ENCODE results near the gene DAAM2.

DNA sequence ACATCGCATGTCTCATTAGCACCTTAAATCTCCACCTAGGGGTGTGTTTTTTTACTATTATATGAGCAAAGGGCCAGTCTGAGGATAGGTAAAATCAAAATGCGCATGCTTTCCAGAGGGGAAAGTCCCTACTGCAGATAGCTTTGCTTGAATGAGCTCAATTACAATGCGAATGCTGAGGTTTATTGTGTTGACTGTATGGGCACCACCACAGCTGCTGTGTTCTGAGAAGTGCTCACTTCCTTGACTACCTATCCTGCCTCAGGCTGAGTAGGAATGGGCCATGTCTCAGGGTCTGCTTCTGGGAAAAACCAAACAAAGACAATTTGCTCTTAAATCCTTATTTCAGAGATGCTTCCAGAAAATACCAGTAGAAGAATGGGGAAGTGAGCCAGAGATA is 105.5 kb downstream of the DAAM2 start:
- no peak for TF ChIP-seq POLR2AphosphoS5 (IDR thresholded peaks at IDR 0.05; ENCODE audit: insufficient read depth, low read depth, low read length)
- TF ChIP-seq, protein P1, sequence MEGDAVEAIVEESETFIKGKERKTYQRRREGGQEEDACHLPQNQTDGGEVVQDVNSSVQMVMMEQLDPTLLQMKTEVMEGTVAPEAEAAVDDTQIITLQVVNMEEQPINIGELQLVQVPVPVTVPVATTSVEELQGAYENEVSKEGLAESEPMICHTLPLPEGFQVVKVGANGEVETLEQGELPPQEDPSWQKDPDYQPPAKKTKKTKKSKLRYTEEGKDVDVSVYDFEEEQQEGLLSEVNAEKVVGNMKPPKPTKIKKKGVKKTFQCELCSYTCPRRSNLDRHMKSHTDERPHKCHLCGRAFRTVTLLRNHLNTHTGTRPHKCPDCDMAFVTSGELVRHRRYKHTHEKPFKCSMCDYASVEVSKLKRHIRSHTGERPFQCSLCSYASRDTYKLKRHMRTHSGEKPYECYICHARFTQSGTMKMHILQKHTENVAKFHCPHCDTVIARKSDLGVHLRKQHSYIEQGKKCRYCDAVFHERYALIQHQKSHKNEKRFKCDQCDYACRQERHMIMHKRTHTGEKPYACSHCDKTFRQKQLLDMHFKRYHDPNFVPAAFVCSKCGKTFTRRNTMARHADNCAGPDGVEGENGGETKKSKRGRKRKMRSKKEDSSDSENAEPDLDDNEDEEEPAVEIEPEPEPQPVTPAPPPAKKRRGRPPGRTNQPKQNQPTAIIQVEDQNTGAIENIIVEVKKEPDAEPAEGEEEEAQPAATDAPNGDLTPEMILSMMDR (IDR thresholded peaks at IDR 0.05; ENCODE audit: extremely low read depth in 1 of 2, insufficient read depth in 1 of 2, low read depth in 1 of 2, low read length in 2 of 2): no peak
- TF ChIP-seq FOS (IDR thresholded peaks at IDR 0.05; ENCODE audit: borderline replicate concordance, insufficient read depth, low read length): no peak
- TF ChIP-seq JUN (IDR thresholded peaks at IDR 0.05; ENCODE audit: borderline replicate concordance, insufficient read depth, insufficient read length, low read depth): no peak
- TF ChIP-seq EZH2 (IDR thresholded peaks at IDR 0.05; ENCODE audit: borderline replicate concordance, low read depth, low read length, severe bottlenecking): no peak
- no peak for TF ChIP-seq POLR2A (IDR thresholded peaks at IDR 0.05; ENCODE audit: low read depth, low read length)
- TF ChIP-seq MYC (IDR thresholded peaks at IDR 0.05; ENCODE audit: low read depth, low read length): no peak
- TF ChIP-seq, protein P2, sequence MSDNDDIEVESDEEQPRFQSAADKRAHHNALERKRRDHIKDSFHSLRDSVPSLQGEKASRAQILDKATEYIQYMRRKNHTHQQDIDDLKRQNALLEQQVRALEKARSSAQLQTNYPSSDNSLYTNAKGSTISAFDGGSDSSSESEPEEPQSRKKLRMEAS (IDR thresholded peaks at IDR 0.05; ENCODE audit: insufficient read depth, insufficient read length): no peak
